ENCODE results near the gene MRPL27.
"Not testable (repeated sequence)": the region's sequence is repeated elsewhere in the genome, so short reads cannot be mapped to it uniquely, and the experiment has no call there.

The MRPL27 gene

GRCh38 chr17:50344731-50345365 is 28.1 kb downstream of the MRPL27 start:
- DNase-seq, result no peak

- DNase-seq, result no peak
These were observed 33.6 kb downstream of the MRPL27 start for GRCh38 chr17:50339381-50339780.

GRCh38 chr17:50338645-50339044 is 34.3 kb downstream of the MRPL27 start:
- no peak for DNase-seq

GRCh38 chr17:50337956-50338355 is 35.0 kb downstream of the MRPL27 start:
- no peak for DNase-seq

- not testable (repeated sequence) for DNase-seq
These were observed 39.5 kb downstream of the MRPL27 start for GRCh38 chr17:50333291-50334057.

- no peak for DNase-seq
These were observed 40.8 kb downstream of the MRPL27 start for GRCh38 chr17:50332196-50332595.

- DNase-seq, result no peak
These were observed 41.7 kb downstream of the MRPL27 start for GRCh38 chr17:50331085-50331791.

GRCh38 chr17:50330151-50330775 is 42.7 kb downstream of the MRPL27 start:
- DNase-seq, result no peak

- DNase-seq, result no peak
These were observed 43.3 kb downstream of the MRPL27 start for GRCh38 chr17:50329716-50330115.

- no peak for DNase-seq
These were observed 44.3 kb downstream of the MRPL27 start for GRCh38 chr17:50328363-50329325.

- no peak for DNase-seq
These were observed 46.1 kb downstream of the MRPL27 start for GRCh38 chr17:50326831-50327364.

GRCh38 chr17:50325906-50326305 is 47.1 kb downstream of the MRPL27 start:
- no peak for DNase-seq

GRCh38 chr17:50323060-50323459 is 49.9 kb downstream of the MRPL27 start:
- no peak for DNase-seq

GRCh38 chr17:50322271-50322670 is 50.7 kb downstream of the MRPL27 start:
- no peak for DNase-seq

- DNase-seq, result no peak
These were observed 53.5 kb downstream of the MRPL27 start for GRCh38 chr17:50319306-50320004.

GRCh38 chr17:50318501-50319285 is 54.3 kb downstream of the MRPL27 start:
- no peak for DNase-seq
